GM19328 (cell line): ENCODE results near the gene TGFBR3.

Experiments used
- ATAC-seq: cut with Tn5 transposase; IDR thresholded peaks from one replicate; pipeline ENCODE4 v1.9.1; 2021; ENCODE audit warnings: mild to moderate bottlenecking, moderate library complexity; ENCODE audit not compliant: unreplicated experiment

TGFBR3 gene

GRCh38 chr1:91885716-91886506 is at the start of gene TGFBR3:
TSS of gene TGFBR3 (minus strand) at chr1:91886151. CDS start at chr1:91861531, 24,620 bp downstream.
- ATAC-seq: peak; percentile 67

- ATAC-seq: no peak
Measured at GRCh38 chr1:91929250-91929649, 43.3 kb upstream of the TGFBR3 start.

- ATAC-seq: no peak
Measured at GRCh38 chr1:91928026-91928425, 42.1 kb upstream of the TGFBR3 start.

- no peak for ATAC-seq
Measured at GRCh38 chr1:91925644-91926435, 39.9 kb upstream of the TGFBR3 start.

- ATAC-seq: no peak
Measured at GRCh38 chr1:91924146-91924545, 38.2 kb upstream of the TGFBR3 start.

GRCh38 chr1:91919962-91920361 is 34.0 kb upstream of the TGFBR3 start:
- no peak for ATAC-seq

GRCh38 chr1:91916811-91917460 is 31.0 kb upstream of the TGFBR3 start:
- ATAC-seq: no peak

- no peak for ATAC-seq
Measured at GRCh38 chr1:91916046-91916445, 30.1 kb upstream of the TGFBR3 start.

- no peak for ATAC-seq
Measured at GRCh38 chr1:91913018-91913417, 27.1 kb upstream of the TGFBR3 start.

GRCh38 chr1:91912266-91912665 is 26.3 kb upstream of the TGFBR3 start:
- ATAC-seq: no peak

GRCh38 chr1:91901231-91901630 is 15.3 kb upstream of the TGFBR3 start:
- ATAC-seq: no peak

- ATAC-seq: no peak
Measured at GRCh38 chr1:91900562-91900961, 14.6 kb upstream of the TGFBR3 start.

- ATAC-seq: no peak
Measured at GRCh38 chr1:91897016-91897415, 11.1 kb upstream of the TGFBR3 start.

- no peak for ATAC-seq
Measured at GRCh38 chr1:91895832-91896556, 10.0 kb upstream of the TGFBR3 start.

GRCh38 chr1:91894036-91894761 is 8.2 kb upstream of the TGFBR3 start:
- no peak for ATAC-seq

GRCh38 chr1:91891969-91892368 is 6.0 kb upstream of the TGFBR3 start:
- no peak for ATAC-seq

- ATAC-seq: no peak
Measured at GRCh38 chr1:91891454-91891853, 5.5 kb upstream of the TGFBR3 start.

- ATAC-seq: no peak
Measured at GRCh38 chr1:91889717-91890459, 3.9 kb upstream of the TGFBR3 start.

- ATAC-seq: peak; percentile 15
Measured at GRCh38 chr1:91885213-91885715, 687 bp downstream of the TGFBR3 start.
